Immature natural killer cell (primary cell): Measurements from ENCODE around the gene UQCR11. TPM values are rescaled to one million over a fixed set of nuclear protein-coding genes. Genes with fewer than 3 reads are reported as not detected.

Source experiments
- DNase-seq, 3 donors: peaks; one replicate each; pipeline ENCODE4 v3.0.0; 2022; ENCODE audit warnings: mixed read lengths in 1 of 3
- H3K27ac Mint-ChIP-seq, 6 donors: one replicate each; pipeline ENCODE4 v1.8.0; 2020; ENCODE audit warnings: mixed read lengths in 6 of 6, mild to moderate bottlenecking in 5 of 6, inconsistent platforms in 4 of 6, moderate library complexity in 3 of 6
- H3K27me3 Mint-ChIP-seq, 3 donors: one replicate each; pipeline ENCODE4 v1.8.0; 2020 to 2021; ENCODE audit warnings: low read depth in 3 of 3, mild to moderate bottlenecking in 3 of 3, mixed read lengths in 3 of 3, moderate library complexity in 3 of 3, inconsistent platforms in 1 of 3
- H3K36me3 Mint-ChIP-seq, 3 donors: one replicate each; pipeline ENCODE4 v1.8.0; 2020; ENCODE audit warnings: mixed read lengths in 3 of 3, inconsistent platforms in 2 of 3, mild to moderate bottlenecking in 2 of 3
- H3K4me1 Mint-ChIP-seq, 2 donors: one replicate each; pipeline ENCODE4 v1.8.0; 2020; ENCODE audit warnings: inconsistent platforms in 2 of 2, mild to moderate bottlenecking in 2 of 2, mixed read lengths in 2 of 2, moderate library complexity in 1 of 2
- H3K4me3 Mint-ChIP-seq, 5 donors: one replicate each; pipeline ENCODE4 v1.8.0; 2020; ENCODE audit warnings: mild to moderate bottlenecking in 5 of 5, mixed read lengths in 5 of 5, inconsistent platforms in 3 of 5, moderate library complexity in 3 of 5
- H3K9me3 Mint-ChIP-seq, 6 donors: one replicate each; pipeline ENCODE4 v1.8.0; 2020; ENCODE audit warnings: mild to moderate bottlenecking in 6 of 6, mixed read lengths in 6 of 6, inconsistent platforms in 4 of 6, moderate library complexity in 3 of 6
- polyA plus RNA-seq, 3 donors: library from polyadenylated mRNA; unstranded; fragments of 300-500 nt; fragmentation: Illumina TruSeq; gene quantifications; one replicate each; pipeline ENCODE4 v1.2.3, GENCODE V29; 2021

UQCR11 gene
- polyA plus RNA-seq, 3 donors from 2014 or later, result 572 to 1,041 (median 633) TPM

- peak overlapping the region in 5 of 6 donors; percentile 22 to 74 (median 60) for H3K27ac Mint-ChIP-seq
- no peaks in the 10 kb centered on the region for H3K9me3 Mint-ChIP-seq
- peaks cover 2 to 8% of the 10 kb centered on the region in 2 donors for H3K4me1 Mint-ChIP-seq
- peaks cover 0 to 2% (median 2%) of the 10 kb centered on the region in 3 donors for H3K27me3 Mint-ChIP-seq
- DNase-seq, result no peak
- H3K36me3 Mint-ChIP-seq, result peaks cover 0 to 3% (median 0%) of the 10 kb centered on the region in 3 donors
- no peak overlapping the region for H3K4me3 Mint-ChIP-seq
Measured at GRCh38 chr19:1616875-1617274, 11.6 kb upstream of the UQCR11 start.

DNA sequence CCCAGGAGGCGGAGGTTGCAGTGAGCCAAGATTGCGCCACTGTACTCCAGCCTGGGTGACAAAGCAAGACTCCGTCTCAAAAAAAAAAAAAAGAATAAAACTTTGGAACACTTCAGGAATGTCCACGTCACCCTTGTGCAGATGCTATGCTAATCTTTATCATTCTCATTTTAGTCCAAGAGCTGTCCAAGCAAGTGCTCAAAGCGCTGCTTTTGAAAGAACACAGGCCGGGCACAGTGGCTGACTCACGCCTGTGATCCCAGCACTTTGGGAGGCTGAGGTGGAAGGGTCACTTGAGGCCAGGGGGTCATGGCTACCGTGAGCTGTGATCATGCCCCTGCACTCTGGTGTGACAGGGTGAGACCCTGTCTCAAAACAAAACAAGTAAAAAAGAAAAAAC lies 11.1 kb upstream of the UQCR11 start:
- H3K4me3 Mint-ChIP-seq, result no peak overlapping the region

GRCh38 chr19:1615156-1615765 lies 10.0 kb upstream of the UQCR11 start:
- H3K4me3 Mint-ChIP-seq, result no peak overlapping the region

More for the DNA sequence above, 11.1 kb upstream of the UQCR11 start:
- Mint-ChIP-seq H3K27ac (peak overlapping the region in 4 of 6 donors; percentile 28 to 74 (median 48)), H3K27me3 (peaks cover 0 to 2% (median 2%) of the 10 kb centered on the region in 3 donors), H3K36me3 (peaks cover 0 to 3% (median 0%) of the 10 kb centered on the region in 3 donors), H3K4me1 (peaks cover 2 to 8% of the 10 kb centered on the region in 2 donors), H3K9me3 (no peaks in the 10 kb centered on the region)
- no peak for DNase-seq

DNA sequence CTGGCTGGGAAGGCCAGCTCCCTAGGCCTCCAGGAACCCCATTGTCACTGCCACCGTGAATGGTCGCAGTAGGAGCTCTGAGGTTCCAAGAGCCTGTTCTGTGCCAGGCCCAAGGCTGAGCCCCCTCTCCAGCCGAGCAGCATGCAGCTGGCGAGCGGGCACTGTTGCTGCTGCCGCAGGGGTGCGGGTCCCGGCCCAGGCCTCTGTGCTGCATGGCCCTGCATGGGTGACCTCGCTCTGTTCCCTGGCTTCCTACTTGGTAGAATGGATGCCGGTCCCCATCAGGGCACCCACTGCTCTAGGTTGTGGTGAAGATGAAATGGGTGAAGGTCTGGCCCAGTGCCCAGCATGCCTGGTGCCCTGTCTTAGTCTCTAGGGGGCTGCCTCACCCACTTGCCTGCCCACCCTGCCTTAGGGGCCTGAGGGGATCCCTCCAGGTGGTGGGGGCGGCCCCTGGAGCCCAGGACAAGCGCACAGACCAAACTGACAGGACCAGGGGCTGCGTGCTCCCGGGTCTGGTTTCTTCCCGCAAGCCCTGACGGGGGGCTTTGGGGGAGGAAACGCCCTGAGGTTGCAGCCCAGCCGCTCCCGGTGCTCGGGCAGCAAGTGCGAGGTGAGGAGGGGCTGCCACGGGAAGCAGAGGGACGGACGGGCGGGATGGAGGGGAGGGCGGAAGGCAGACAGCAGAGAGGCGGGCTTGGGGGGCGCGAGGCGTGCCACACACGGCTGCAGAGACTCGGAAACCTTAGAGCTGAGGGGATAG lies 8.7 kb upstream of the UQCR11 start:
- Mint-ChIP-seq H3K9me3 (no peaks in the 10 kb centered on the region), H3K27me3 (peaks cover 0 to 2% (median 2%) of the 10 kb centered on the region in 3 donors), H3K27ac (no peak overlapping the region), H3K4me3 (no peak overlapping the region), H3K4me1 (peaks cover 10 to 15% of the 10 kb centered on the region in 2 donors), H3K36me3 (peaks cover 0 to 3% (median 0%) of the 10 kb centered on the region in 3 donors)
- DNase-seq, result no peak

More at GRCh38 chr19:1615156-1615765, 10.0 kb upstream of the UQCR11 start:
- H3K27ac Mint-ChIP-seq, result no peak overlapping the region
- no peak for DNase-seq
- H3K36me3 Mint-ChIP-seq, result peaks cover 0 to 3% (median 0%) of the 10 kb centered on the region in 3 donors
- no peaks in the 10 kb centered on the region for H3K9me3 Mint-ChIP-seq
- peaks cover 2 to 8% of the 10 kb centered on the region in 2 donors for H3K4me1 Mint-ChIP-seq
- peaks cover 0 to 2% (median 2%) of the 10 kb centered on the region in 3 donors for H3K27me3 Mint-ChIP-seq

DNA sequence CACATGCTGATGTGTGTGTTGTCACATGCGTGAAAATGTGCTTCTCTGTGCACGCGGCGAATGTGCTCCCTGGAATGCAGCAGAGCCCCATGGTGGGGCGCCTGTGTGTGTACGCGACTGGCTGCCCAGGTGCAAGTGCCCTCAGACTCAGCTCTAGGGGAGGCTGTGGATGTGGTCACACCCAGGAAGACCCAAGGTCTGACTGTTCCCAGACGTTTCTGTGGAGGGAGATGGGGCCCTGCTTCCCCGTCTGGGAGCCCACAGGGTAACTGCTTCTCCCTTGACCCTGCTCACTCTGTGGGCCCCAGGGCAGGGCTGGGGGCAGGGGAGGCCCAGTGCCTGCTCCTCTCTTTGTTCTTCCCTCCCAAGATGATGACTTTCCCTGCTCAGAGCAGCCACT lies 7.9 kb upstream of the UQCR11 start:
- H3K4me1 Mint-ChIP-seq, result peaks cover 17 to 24% of the 10 kb centered on the region in 2 donors
- no peak overlapping the region for H3K27ac Mint-ChIP-seq
- H3K9me3 Mint-ChIP-seq, result no peaks in the 10 kb centered on the region
- peaks cover 0 to 2% (median 0%) of the 10 kb centered on the region in 3 donors for H3K27me3 Mint-ChIP-seq
- no peak for DNase-seq
- H3K4me3 Mint-ChIP-seq, result no peak overlapping the region
- peaks cover 0 to 3% (median 0%) of the 10 kb centered on the region in 3 donors for H3K36me3 Mint-ChIP-seq

DNA sequence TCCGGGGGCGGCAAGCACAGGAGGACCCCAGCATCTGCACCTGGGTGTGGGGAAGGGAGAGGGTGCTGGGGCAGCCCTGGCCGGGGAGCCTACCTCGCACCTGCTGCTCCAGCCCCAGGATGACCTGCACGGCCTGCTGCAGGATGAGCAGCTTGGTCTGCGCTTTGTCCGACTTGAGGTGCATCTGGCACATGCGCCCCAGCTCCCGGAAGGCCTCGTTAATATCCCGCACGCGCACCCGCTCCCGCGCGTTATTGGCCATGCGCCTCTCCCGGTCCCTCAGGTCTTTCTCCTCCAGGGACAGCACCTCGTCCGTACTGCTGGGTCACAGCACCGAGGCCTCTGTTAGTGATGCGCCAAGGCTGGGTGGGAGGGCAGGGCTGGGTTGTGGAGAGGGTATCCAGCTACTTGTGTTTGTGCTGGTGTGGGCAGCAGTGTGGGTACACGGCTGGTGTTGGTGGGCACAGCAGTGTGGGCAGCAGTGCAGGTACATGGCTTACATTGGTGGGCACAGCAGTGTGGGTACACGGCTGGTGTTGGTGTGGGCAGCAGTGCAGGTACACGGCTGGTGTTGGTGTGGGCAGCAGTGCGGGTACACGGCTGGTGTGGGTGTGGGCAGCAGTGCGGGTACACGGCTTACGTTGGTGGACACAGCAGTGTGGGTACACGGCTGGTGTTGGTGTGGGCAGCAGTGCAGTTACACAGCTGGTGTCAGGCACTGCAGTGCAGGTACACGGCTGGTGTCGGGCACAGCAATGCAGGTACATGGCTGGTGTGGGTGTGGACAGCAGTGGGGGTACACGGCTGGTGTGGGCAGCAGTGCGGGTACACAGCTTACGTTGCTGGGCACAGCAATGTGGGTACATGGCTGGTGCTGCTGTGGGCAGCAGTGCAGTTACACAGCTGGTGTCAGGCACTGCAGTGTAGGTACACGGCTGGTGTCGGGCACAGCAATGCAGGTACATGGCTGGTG lies 7.1 kb upstream of the UQCR11 start:
- peaks cover 0 to 3% (median 0%) of the 10 kb centered on the region in 3 donors for H3K36me3 Mint-ChIP-seq
- no peak overlapping the region for H3K27ac Mint-ChIP-seq
- H3K4me3 Mint-ChIP-seq, result no peak overlapping the region
- H3K9me3 Mint-ChIP-seq, result no peaks in the 10 kb centered on the region
- peaks cover 0 to 2% (median 0%) of the 10 kb centered on the region in 3 donors for H3K27me3 Mint-ChIP-seq
- no peak for DNase-seq
- peaks cover 22 to 24% of the 10 kb centered on the region in 2 donors for H3K4me1 Mint-ChIP-seq

DNA sequence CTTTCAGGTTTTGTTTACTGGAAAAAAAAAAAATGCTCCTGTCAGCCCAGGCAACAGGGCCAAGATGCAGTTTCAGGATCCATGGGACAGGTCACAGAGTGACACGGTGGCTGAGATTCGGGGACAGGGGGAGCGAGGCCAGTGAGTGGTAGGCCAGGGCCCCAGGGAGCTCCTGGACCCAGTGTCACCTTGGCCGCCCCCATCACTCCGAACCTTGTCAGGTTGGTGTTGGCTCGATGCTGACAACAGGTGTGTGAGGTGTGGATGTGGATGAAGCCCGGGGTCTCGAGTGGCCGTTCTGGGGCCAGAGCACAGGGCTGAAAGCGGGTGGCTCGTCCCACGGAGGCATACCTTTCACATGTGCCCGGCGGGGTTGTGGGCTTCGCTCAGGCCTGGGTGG lies 6.1 kb upstream of the UQCR11 start:
- peaks cover 0 to 3% (median 0%) of the 10 kb centered on the region in 3 donors for H3K36me3 Mint-ChIP-seq
- no peak for DNase-seq
- H3K4me1 Mint-ChIP-seq, result peaks cover 24 to 29% of the 10 kb centered on the region in 2 donors
- no peaks in the 10 kb centered on the region for H3K9me3 Mint-ChIP-seq
- peaks cover 0 to 5% (median 0%) of the 10 kb centered on the region in 3 donors for H3K27me3 Mint-ChIP-seq
- no peak overlapping the region for H3K4me3 Mint-ChIP-seq
- no peak overlapping the region for H3K27ac Mint-ChIP-seq

DNA sequence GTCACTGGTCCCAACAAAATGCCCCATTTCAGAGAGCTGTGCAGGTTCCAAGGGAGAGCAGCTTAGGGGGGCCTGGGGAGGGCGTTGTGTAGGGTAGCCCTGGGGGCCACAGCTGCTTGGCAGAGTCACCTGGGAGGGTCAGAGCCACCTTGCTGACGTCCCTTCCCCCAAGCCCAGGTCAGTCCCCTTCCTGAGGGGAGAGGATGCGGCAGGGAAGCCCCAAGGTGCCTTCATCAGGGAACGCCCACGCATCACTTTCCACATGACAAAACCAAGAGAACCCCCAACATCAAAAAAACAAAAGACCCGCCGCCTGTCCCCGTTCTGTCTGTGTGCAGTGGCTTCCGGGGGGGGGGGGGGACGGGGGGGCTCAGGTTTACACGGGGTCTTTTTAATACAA lies 5.3 kb upstream of the UQCR11 start:
- H3K27ac Mint-ChIP-seq, result peak overlapping the region in 1 of 6 donors; percentile 40
- H3K36me3 Mint-ChIP-seq, result peaks cover 0 to 3% (median 0%) of the 10 kb centered on the region in 3 donors
- no peak overlapping the region for H3K4me3 Mint-ChIP-seq
- H3K4me1 Mint-ChIP-seq, result peaks cover 32 to 37% of the 10 kb centered on the region in 2 donors
- peaks cover 6 to 11% (median 7%) of the 10 kb centered on the region in 3 donors for H3K27me3 Mint-ChIP-seq
- no peaks in the 10 kb centered on the region for H3K9me3 Mint-ChIP-seq
- no peak for DNase-seq

DNA sequence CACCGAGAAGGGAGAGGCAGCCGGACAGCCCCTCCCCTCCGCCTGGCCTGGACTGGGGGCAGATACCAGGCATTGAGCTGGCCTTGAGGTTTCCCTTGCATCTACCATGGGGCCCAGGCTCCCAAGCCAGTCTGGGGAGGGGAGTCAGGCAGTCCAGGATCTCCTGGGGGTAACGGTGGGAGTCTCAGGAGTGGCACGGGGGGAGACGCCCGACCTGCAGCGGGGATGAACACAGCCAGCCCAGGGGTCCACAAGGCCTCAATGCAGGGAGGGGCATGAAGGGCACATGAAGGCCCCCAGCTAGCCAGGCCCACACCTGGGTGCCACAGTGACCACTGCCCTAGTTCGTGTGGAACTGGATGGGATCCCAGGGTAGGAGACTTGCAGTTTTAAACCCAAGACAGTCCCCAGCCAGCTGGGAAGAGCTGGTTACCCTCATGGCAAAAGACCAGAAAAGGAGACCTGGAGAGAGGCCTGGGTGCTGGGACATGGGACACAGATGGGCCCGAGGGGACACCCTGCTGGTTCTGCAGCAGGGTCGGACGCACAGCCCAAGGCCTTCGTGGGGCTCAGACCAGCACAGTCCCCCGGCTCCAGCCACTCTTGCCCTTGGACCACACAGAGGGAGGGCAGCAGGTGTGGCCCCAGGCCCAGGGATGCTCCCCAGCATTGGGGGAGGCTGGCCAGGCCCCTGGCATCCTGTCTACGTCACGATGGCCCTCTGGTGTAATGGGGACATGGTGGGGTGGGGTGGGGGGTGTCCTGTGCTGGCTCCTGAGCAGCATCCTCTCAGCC lies 4.6 kb upstream of the UQCR11 start:
- no peak for DNase-seq
- Mint-ChIP-seq H3K27me3 (peaks cover 6 to 14% (median 10%) of the 10 kb centered on the region in 3 donors), H3K4me3 (peak overlapping the region in 3 of 5 donors; percentile 84 to 92 (median 86)), H3K4me1 (peaks cover 35 to 39% of the 10 kb centered on the region in 2 donors), H3K36me3 (peaks cover 0 to 3% (median 0%) of the 10 kb centered on the region in 3 donors), H3K9me3 (no peaks in the 10 kb centered on the region), H3K27ac (peak overlapping the region; percentile 64 to 92 (median 84))

DNA sequence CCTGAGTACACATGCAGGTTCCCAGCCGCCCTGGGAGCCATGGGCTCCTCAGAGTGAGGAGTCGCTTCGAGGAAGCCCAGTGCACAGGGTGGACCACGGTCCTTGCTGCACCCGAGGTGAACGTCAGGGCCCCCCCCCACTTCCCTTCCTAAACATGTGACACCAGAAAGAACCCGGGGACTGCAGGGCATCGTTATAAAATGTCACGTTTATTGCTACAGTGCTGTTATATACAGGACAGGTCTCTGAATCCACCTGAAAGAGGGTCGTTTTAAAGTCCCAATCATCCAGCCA lies 3.8 kb upstream of the UQCR11 start:
- DNase-seq, result peak in 2 of 3 donors; percentile 10 to 32
- peaks cover 0 to 3% (median 0%) of the 10 kb centered on the region in 3 donors for H3K36me3 Mint-ChIP-seq
- peak overlapping the region; percentile 73 to 92 (median 86) for H3K27ac Mint-ChIP-seq
- H3K4me3 Mint-ChIP-seq, result peak overlapping the region; percentile 84 to 92 (median 86)
- H3K27me3 Mint-ChIP-seq, result peaks cover 6 to 15% (median 12%) of the 10 kb centered on the region in 3 donors
- H3K9me3 Mint-ChIP-seq, result no peaks in the 10 kb centered on the region
- H3K4me1 Mint-ChIP-seq, result peaks cover 35 to 46% of the 10 kb centered on the region in 2 donors

DNA sequence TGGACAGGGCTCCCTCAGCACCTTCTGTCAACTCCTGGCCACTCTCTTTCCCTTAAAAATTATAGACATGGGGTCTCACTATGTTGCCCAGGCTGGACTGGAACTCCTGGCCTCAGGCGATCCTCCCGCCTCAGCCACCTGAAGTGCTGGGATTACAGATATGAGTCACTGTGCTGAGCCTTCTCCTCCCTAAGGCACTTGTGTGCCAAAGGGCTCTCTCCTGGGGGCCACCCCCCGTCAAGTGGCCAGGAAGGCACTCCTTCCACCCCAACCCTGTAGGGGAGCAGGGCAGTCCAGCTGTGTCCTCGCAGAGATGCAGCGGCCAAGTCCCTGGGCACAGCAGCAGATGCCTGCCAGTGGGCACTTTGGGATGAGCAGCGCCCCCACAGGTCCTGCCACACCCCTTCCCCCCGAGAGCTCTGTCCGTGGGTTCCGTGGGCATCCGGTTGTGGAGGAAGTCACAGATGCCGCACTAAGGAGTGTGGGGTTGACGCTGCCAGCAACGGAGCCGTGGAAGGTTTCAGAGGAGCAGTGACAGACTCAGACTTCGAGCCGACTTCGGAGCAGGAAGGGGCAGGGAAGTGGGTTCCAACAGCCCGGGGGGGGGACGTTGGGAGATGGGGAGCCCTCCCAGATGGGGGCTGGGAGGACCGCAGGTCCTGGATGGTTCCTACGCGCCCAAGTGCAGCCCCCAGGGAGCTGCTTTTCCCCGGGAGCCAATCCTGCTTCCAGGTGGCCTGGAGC lies 3.3 kb upstream of the UQCR11 start:
- peak; percentile 28 to 49 (median 41) for DNase-seq
- Mint-ChIP-seq H3K9me3 (no peaks in the 10 kb centered on the region), H3K27ac (peak overlapping the region; percentile 86 to 92 (median 91)), H3K36me3 (peaks cover 0 to 3% (median 0%) of the 10 kb centered on the region in 3 donors), H3K4me1 (peaks cover 35 to 51% of the 10 kb centered on the region in 2 donors), H3K4me3 (peak overlapping the region; percentile 84 to 92 (median 86)), H3K27me3 (peaks cover 6 to 15% (median 12%) of the 10 kb centered on the region in 3 donors)

GRCh38 chr19:1606138-1606651 lies 933 bp upstream of the UQCR11 start:
- Mint-ChIP-seq H3K36me3 (no peaks in the 10 kb centered on the region), H3K27ac (peak overlapping the region; percentile 92 to 99 (median 98)), H3K4me1 (peaks cover 50 to 59% of the 10 kb centered on the region in 2 donors), H3K9me3 (no peaks in the 10 kb centered on the region), H3K4me3 (peak overlapping the region; percentile 96 to 100 (median 99)), H3K27me3 (peaks cover 8 to 14% (median 12%) of the 10 kb centered on the region in 3 donors)
- no peak for DNase-seq
